ENCODE data around the gene ARID1B. TPM values are rescaled to one million over a fixed set of nuclear protein-coding genes. Genes with fewer than 3 reads are reported as not detected.

ARID1B gene
- total RNA-seq, 2 donors from 2014 or later, result 74.0 to 110 TPM

GRCh38 chr6:157049133-157049532 lies 272.0 kb downstream of the ARID1B start:
- Histone ChIP-seq H3K36me3 (ENCODE audit: control insufficient read depth, insufficient read depth, low read length) (peaks cover 4% of the 10 kb centered on the region), H3K4me3 (ENCODE audit: low read length) (no peak overlapping the region), H3K27me3 (ENCODE audit: control insufficient read depth, insufficient read depth, low read length, poor library complexity, severe bottlenecking) (no peaks in the 10 kb centered on the region), H3K9me3 (ENCODE audit: control insufficient read depth, low read length) (no peaks in the 10 kb centered on the region), H3K27ac (ENCODE audit: low read depth, low read length) (no peak overlapping the region), H3K4me1 (ENCODE audit: control insufficient read depth, insufficient read depth, low read length) (no peaks in the 10 kb centered on the region), H3K9ac (ENCODE audit: extremely low read depth, low read length, poor library complexity, severe bottlenecking) (no peak overlapping the region)
- TF ChIP-seq CTCF (conservative IDR thresholded peaks at IDR 0.05), result no peak
- Mint-ChIP-seq H3K36me3 (ENCODE audit: low read depth) (peaks cover 5% of the 10 kb centered on the region), H3K27me3 (ENCODE audit: insufficient read depth) (no peaks in the 10 kb centered on the region), H3K4me1 (peaks cover 14% of the 10 kb centered on the region), H3K9me3 (no peaks in the 10 kb centered on the region), H3K27ac (peak overlapping the region; percentile 22), H3K4me3 (no peak overlapping the region)
- WGBS, 2 experiments (ENCODE audit: insufficient coverage in 1 of 2, insufficient read length in 1 of 2), result 90 to 93% methylated on average over 3 to 5 of the region's 5 CpGs
- DNase-seq, result no peak

- TF ChIP-seq CTCF (conservative IDR thresholded peaks at IDR 0.05), result no peak
- Mint-ChIP-seq H3K27me3 (ENCODE audit: insufficient read depth) (no peaks in the 10 kb centered on the region), H3K4me3 (no peak overlapping the region), H3K4me1 (peaks cover 12% of the 10 kb centered on the region), H3K9me3 (peaks cover 6% of the 10 kb centered on the region), H3K27ac (no peak overlapping the region), H3K36me3 (ENCODE audit: low read depth) (peaks cover 15% of the 10 kb centered on the region)
- no peak for DNase-seq
- no peak overlapping the region for H3K9ac ChIP-seq (ENCODE audit: extremely low read depth, low read length, poor library complexity, severe bottlenecking)
- H3K27ac ChIP-seq (ENCODE audit: low read depth, low read length), result peak overlapping the region; percentile 7
- H3K36me3 ChIP-seq (ENCODE audit: control insufficient read depth, insufficient read depth, low read length), result peaks cover 4% of the 10 kb centered on the region
- 96 to 97% methylated on average over 7 of the region's 8 CpGs for WGBS, 2 experiments (ENCODE audit: insufficient coverage in 1 of 2, insufficient read length in 1 of 2)
- no peaks in the 10 kb centered on the region for H3K27me3 ChIP-seq (ENCODE audit: control insufficient read depth, insufficient read depth, low read length, poor library complexity, severe bottlenecking)
- H3K9me3 ChIP-seq (ENCODE audit: control insufficient read depth, low read length), result peaks cover 10% of the 10 kb centered on the region
- H3K4me3 ChIP-seq (ENCODE audit: low read length), result no peak overlapping the region
- no peaks in the 10 kb centered on the region for H3K4me1 ChIP-seq (ENCODE audit: control insufficient read depth, insufficient read depth, low read length)
These were observed 273.5 kb downstream of the ARID1B start for GRCh38 chr6:157050537-157051265.

- Mint-ChIP-seq H3K4me3 (no peak overlapping the region), H3K36me3 (ENCODE audit: low read depth) (peaks cover 25% of the 10 kb centered on the region), H3K9me3 (peaks cover 12% of the 10 kb centered on the region), H3K27ac (no peak overlapping the region), H3K4me1 (peaks cover 18% of the 10 kb centered on the region), H3K27me3 (ENCODE audit: insufficient read depth) (no peaks in the 10 kb centered on the region)
- Histone ChIP-seq H3K27ac (ENCODE audit: low read depth, low read length) (no peak overlapping the region), H3K4me1 (ENCODE audit: control insufficient read depth, insufficient read depth, low read length) (no peaks in the 10 kb centered on the region), H3K27me3 (ENCODE audit: control insufficient read depth, insufficient read depth, low read length, poor library complexity, severe bottlenecking) (no peaks in the 10 kb centered on the region), H3K9ac (ENCODE audit: extremely low read depth, low read length, poor library complexity, severe bottlenecking) (no peak overlapping the region), H3K4me3 (ENCODE audit: low read length) (no peak overlapping the region), H3K36me3 (ENCODE audit: control insufficient read depth, insufficient read depth, low read length) (peaks cover 4% of the 10 kb centered on the region), H3K9me3 (ENCODE audit: control insufficient read depth, low read length) (peaks cover 17% of the 10 kb centered on the region)
- WGBS, 2 experiments (ENCODE audit: insufficient coverage in 1 of 2, insufficient read length in 1 of 2), result 95 to 100% methylated on average over 4 of the region's 4 CpGs
- no peak for TF ChIP-seq CTCF (conservative IDR thresholded peaks at IDR 0.05)
- no peak for DNase-seq
These were observed 277.4 kb downstream of the ARID1B start for GRCh38 chr6:157054531-157054979.

Data from endodermal cell (in vitro differentiated cells).